SK-N-SH (cell line): Measurements from ENCODE around the gene DES.

Experiments
- EP300 ChIP-seq, 2 experiments: IDR thresholded peaks; 2 replicates each; pipeline versions ENCODE4 v1.4.0 to v1.6.1; 2012; ENCODE audit warnings: borderline replicate concordance in 1 of 2, low read depth in 1 of 2, low read length in 1 of 2
- EZH2phosphoT487 ChIP-seq: fragments of 200-600 bp; sonication (generic); IDR thresholded peaks from 2 replicates; pipeline ENCODE4 v1.6.1; 2017; ENCODE audit warnings: low read depth, mixed run types, mild to moderate bottlenecking, antibody characterized with exemption, moderate library complexity, borderline replicate concordance
- JUND ChIP-seq: IDR thresholded peaks from 2 replicates; pipeline ENCODE4 v1.4.0; 2012
- MXI1 ChIP-seq: IDR thresholded peaks from 2 replicates; pipeline ENCODE4 v1.6.1; 2012; ENCODE audit warnings: mild to moderate bottlenecking, low read depth, low read length, improper control_type of control experiment
- NRF1 ChIP-seq: IDR thresholded peaks from 2 replicates; pipeline ENCODE4 v1.6.1; 2012; ENCODE audit warnings: low read depth, mild to moderate bottlenecking, low read length
- TCF12 ChIP-seq: IDR thresholded peaks from 2 replicates; pipeline ENCODE4 v1.4.0; 2012
- TF ChIP-seq, protein P1 (sequence below): fragments of 200-600 bp; sonication (generic); IDR thresholded peaks from 2 replicates; pipeline ENCODE4 v1.6.1; 2017; ENCODE audit warnings: antibody characterized with exemption, mild to moderate bottlenecking, moderate library complexity
- TF ChIP-seq, protein P2 (sequence below): IDR thresholded peaks from 2 replicates; pipeline ENCODE4 v1.6.1; 2012; ENCODE audit warnings: mild to moderate bottlenecking, low read depth, low read length, moderate library complexity
- TF ChIP-seq, protein P3 (sequence below): IDR thresholded peaks from 2 replicates; pipeline ENCODE4 v1.4.0; 2012; ENCODE audit warnings: low read depth

DNA sequence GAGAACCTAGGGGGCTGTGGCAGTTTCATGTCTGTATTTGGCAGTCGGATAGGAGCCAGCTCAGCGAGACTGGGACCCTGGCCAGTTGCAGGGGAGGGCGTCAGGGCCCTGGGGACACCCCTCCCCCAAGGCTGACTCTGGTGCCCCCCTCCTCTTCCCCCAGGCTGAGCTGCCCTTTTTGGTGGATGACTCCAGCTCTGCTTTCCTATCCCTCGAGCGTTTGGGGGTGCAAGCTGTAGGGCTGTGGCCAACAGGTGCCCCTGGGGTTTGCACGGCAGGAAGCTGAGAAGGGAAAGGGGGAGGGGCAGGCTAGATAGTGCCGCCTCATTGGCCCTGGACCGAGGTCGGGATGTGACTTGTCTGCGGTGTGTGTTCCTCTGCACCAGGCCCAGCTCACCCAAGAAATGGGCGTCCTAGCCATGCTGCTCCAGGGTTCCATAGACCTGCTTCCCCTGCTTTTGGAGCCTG is 42.9 kb downstream of the DES start:
- TF ChIP-seq EP300 (IDR thresholded peaks at IDR 0.05; ENCODE audit: borderline replicate concordance in 1 of 2, low read depth in 1 of 2, low read length in 1 of 2) (no peak), EZH2phosphoT487 (no peak), MXI1 (no peak), NRF1 (no peak), JUND (no peak), TCF12 (no peak)
- TF ChIP-seq, protein P1, sequence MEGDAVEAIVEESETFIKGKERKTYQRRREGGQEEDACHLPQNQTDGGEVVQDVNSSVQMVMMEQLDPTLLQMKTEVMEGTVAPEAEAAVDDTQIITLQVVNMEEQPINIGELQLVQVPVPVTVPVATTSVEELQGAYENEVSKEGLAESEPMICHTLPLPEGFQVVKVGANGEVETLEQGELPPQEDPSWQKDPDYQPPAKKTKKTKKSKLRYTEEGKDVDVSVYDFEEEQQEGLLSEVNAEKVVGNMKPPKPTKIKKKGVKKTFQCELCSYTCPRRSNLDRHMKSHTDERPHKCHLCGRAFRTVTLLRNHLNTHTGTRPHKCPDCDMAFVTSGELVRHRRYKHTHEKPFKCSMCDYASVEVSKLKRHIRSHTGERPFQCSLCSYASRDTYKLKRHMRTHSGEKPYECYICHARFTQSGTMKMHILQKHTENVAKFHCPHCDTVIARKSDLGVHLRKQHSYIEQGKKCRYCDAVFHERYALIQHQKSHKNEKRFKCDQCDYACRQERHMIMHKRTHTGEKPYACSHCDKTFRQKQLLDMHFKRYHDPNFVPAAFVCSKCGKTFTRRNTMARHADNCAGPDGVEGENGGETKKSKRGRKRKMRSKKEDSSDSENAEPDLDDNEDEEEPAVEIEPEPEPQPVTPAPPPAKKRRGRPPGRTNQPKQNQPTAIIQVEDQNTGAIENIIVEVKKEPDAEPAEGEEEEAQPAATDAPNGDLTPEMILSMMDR, result no peak
- TF ChIP-seq, protein P2, sequence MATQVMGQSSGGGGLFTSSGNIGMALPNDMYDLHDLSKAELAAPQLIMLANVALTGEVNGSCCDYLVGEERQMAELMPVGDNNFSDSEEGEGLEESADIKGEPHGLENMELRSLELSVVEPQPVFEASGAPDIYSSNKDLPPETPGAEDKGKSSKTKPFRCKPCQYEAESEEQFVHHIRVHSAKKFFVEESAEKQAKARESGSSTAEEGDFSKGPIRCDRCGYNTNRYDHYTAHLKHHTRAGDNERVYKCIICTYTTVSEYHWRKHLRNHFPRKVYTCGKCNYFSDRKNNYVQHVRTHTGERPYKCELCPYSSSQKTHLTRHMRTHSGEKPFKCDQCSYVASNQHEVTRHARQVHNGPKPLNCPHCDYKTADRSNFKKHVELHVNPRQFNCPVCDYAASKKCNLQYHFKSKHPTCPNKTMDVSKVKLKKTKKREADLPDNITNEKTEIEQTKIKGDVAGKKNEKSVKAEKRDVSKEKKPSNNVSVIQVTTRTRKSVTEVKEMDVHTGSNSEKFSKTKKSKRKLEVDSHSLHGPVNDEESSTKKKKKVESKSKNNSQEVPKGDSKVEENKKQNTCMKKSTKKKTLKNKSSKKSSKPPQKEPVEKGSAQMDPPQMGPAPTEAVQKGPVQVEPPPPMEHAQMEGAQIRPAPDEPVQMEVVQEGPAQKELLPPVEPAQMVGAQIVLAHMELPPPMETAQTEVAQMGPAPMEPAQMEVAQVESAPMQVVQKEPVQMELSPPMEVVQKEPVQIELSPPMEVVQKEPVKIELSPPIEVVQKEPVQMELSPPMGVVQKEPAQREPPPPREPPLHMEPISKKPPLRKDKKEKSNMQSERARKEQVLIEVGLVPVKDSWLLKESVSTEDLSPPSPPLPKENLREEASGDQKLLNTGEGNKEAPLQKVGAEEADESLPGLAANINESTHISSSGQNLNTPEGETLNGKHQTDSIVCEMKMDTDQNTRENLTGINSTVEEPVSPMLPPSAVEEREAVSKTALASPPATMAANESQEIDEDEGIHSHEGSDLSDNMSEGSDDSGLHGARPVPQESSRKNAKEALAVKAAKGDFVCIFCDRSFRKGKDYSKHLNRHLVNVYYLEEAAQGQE, result no peak
- TF ChIP-seq, protein P3, sequence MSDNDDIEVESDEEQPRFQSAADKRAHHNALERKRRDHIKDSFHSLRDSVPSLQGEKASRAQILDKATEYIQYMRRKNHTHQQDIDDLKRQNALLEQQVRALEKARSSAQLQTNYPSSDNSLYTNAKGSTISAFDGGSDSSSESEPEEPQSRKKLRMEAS, result no peak
